Neural cell (in vitro differentiated cells): ENCODE data around the gene POLN. TPM values are rescaled to one million over a fixed set of nuclear protein-coding genes. Genes with fewer than 3 reads are reported as not detected.

ENCODE experiments used
- H2AFZ ChIP-seq: fragments of 200-600, 300-800 bp; sonication (generic), shearing (Covaris generic); 2 replicates; pipeline ENCODE4 v1.6.0; 2014; ENCODE audit warnings: low read depth, mild to moderate bottlenecking, antibody characterized with exemption, low read length, moderate library complexity
- H3F3A ChIP-seq: fragments of 200-600 bp; shearing (Covaris generic); 2 replicates; pipeline ENCODE4 v1.6.1; 2016; ENCODE audit warnings: mild to moderate bottlenecking, moderate library complexity, mixed read lengths, antibody characterized with exemption, low read length; ENCODE audit not compliant: insufficient read depth, poor library complexity, severe bottlenecking
- H3K27ac ChIP-seq: fragments of 200-600, 300-800 bp; sonication (generic), shearing (Covaris generic); 2 replicates; pipeline ENCODE4 v1.5.1; 2014; ENCODE audit warnings: mild to moderate bottlenecking, low read length, moderate library complexity
- H3K27me3 ChIP-seq: fragments of 300-800, 200-600 bp; sonication (generic), shearing (Covaris generic); 2 replicates; pipeline ENCODE4 v1.6.0; 2014; ENCODE audit warnings: mild to moderate bottlenecking, low read depth, low read length, moderate library complexity; ENCODE audit not compliant: insufficient read depth
- H3K36me3 ChIP-seq: fragments of 300-800, 200-600 bp; sonication (generic), shearing (Covaris generic); 2 replicates; pipeline ENCODE4 v1.5.1; 2014; ENCODE audit warnings: mild to moderate bottlenecking, antibody characterized with exemption, low read length, moderate library complexity; ENCODE audit not compliant: insufficient read depth
- H3K4me2 ChIP-seq: fragments of 300-800, 200-600 bp; sonication (generic), shearing (Covaris generic); 2 replicates; pipeline ENCODE4 v1.6.0; 2014; ENCODE audit warnings: mild to moderate bottlenecking, low read length
- H3K4me3 ChIP-seq: fragments of 300-800, 200-600 bp; sonication (generic), shearing (Covaris generic); 2 replicates; pipeline ENCODE4 v1.5.1; 2014; ENCODE audit warnings: mild to moderate bottlenecking, low read length, moderate library complexity
- H3K79me2 ChIP-seq: fragments of 200-600 bp; shearing (Covaris generic); replicated peaks from 2 replicates; pipeline ENCODE4 v1.6.0; 2014; ENCODE audit warnings: mild to moderate bottlenecking, low read length, moderate library complexity; ENCODE audit not compliant: insufficient read depth
- H3K9ac ChIP-seq: fragments of 300-800, 200-600 bp; sonication (generic), shearing (Covaris generic); 2 replicates; pipeline ENCODE4 v1.6.1; 2016; ENCODE audit warnings: mild to moderate bottlenecking, low read length, mixed read lengths
- H3K9me2 ChIP-seq: fragments of 200-600 bp; shearing (Covaris generic); 2 replicates; pipeline ENCODE4 v1.6.1; 2016; ENCODE audit warnings: mild to moderate bottlenecking, low read length, mixed read lengths; ENCODE audit not compliant: insufficient read depth
- H3K9me3 ChIP-seq: fragments of 200-600, 300-800 bp; sonication (generic), shearing (Covaris generic); 2 replicates; pipeline ENCODE4 v1.6.1; 2016; ENCODE audit warnings: mild to moderate bottlenecking, mixed run types, low read length, moderate library complexity, mixed read lengths
- H4K20me1 ChIP-seq: fragments of 200-600 bp; shearing (Covaris generic); 2 replicates; pipeline ENCODE4 v1.6.1; 2016; ENCODE audit warnings: mild to moderate bottlenecking, mixed run types; ENCODE audit not compliant: insufficient read depth
- EP300 ChIP-seq: fragments of 450-650 bp; conservative IDR thresholded peaks from 2 replicates; pipeline ENCODE4 v1.6.1; 2014; ENCODE audit warnings: antibody characterized with exemption, mild to moderate bottlenecking, moderate library complexity; ENCODE audit not compliant: poor library complexity, severe bottlenecking
- EZH2 ChIP-seq: fragments of 200-600, 300-800 bp; shearing (Covaris generic), sonication (generic); IDR thresholded peaks from 2 replicates; pipeline ENCODE4 v1.6.1; 2014; ENCODE audit warnings: antibody characterized with exemption, low read length, borderline replicate concordance, mild to moderate bottlenecking; ENCODE audit not compliant: insufficient read depth, poor library complexity, severe bottlenecking
- MXI1 ChIP-seq: fragments of 450-650 bp; conservative IDR thresholded peaks from 2 replicates; pipeline ENCODE4 v1.6.1; 2014; ENCODE audit warnings: antibody characterized with exemption, mild to moderate bottlenecking; ENCODE audit not compliant: poor library complexity, severe bottlenecking
- POLR2AphosphoS5 ChIP-seq: IDR thresholded peaks from 2 replicates; pipeline ENCODE4 v1.6.1; 2012
- RAD21 ChIP-seq: fragments of 450-650 bp; conservative IDR thresholded peaks from 2 replicates; pipeline ENCODE4 v1.6.1; 2014; ENCODE audit warnings: antibody characterized with exemption, mild to moderate bottlenecking, moderate library complexity
- SMC3 ChIP-seq: fragments of 450-650 bp; conservative IDR thresholded peaks from 2 replicates; pipeline ENCODE4 v1.6.1; 2014; ENCODE audit warnings: antibody characterized with exemption, mild to moderate bottlenecking, moderate library complexity; ENCODE audit not compliant: poor library complexity
- TAF1 ChIP-seq: IDR thresholded peaks from 2 replicates; pipeline ENCODE4 v1.6.1; 2012; ENCODE audit warnings: low read depth
- polyA plus RNA-seq: library from polyadenylated mRNA; depleted of rRNA; stranded (reverse); fragments of >200 nt; gene quantifications from 2 replicates; pipeline ENCODE4 v1.2.3, GENCODE V29; 2014
- TF ChIP-seq, protein P1 (sequence below): IDR thresholded peaks from 2 replicates; pipeline ENCODE4 v1.6.1; 2012; ENCODE audit warnings: borderline replicate concordance
- TF ChIP-seq, protein P2 (sequence below): fragments of 450-650 bp; IDR thresholded peaks from 2 replicates; pipeline ENCODE4 v1.5.1; 2014; ENCODE audit warnings: antibody characterized with exemption, mild to moderate bottlenecking, moderate library complexity; ENCODE audit not compliant: poor library complexity, severe bottlenecking

POLN gene
- polyA plus RNA-seq, 1 donor from 2014 or later, result 1.1 TPM

DNA sequence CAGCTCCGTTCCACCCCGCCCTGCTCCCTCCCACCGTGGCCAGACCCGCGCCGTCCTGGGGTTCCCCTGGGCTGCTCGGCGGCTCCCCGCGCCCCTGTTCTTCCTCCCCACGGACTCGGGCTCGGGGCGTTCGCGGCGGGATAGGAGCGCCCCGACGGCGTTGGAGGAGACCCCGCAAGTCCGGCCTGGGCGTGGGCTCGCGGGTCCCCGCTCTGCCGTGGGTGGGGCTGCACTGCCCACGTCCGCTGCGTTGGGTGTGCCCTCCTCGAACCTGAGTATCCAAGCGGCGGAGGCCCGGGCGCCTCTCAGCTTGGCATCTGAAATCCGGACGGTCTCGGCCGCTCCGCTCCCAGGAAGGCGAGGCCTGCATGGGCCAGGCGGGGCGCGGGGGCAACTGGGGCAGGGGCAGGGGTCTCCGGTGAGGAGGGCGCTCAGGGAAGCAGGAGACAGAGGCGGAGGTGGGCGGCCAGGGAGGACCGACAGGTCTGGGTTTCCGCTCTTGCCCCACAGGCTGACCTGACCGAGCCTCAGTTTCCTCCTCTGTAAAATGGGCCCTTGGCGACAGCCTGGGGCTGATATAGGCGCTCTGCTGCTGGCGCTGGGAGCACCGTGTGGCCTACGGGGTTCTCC, 194.8 kb downstream of the POLN start:
- Histone ChIP-seq H3K9me3 (no peaks in the 10 kb centered on the region), H3F3A (no peaks in the 10 kb centered on the region), H3K9me2 (no peaks in the 10 kb centered on the region), H4K20me1 (no peaks in the 10 kb centered on the region), H3K36me3 (no peaks in the 10 kb centered on the region), H3K27me3 (no peaks in the 10 kb centered on the region), H3K79me2 (peaks cover 12% of the 10 kb centered on the region), H3K4me3 (no peak overlapping the region), H3K4me2 (no peak overlapping the region), H3K9ac (no peak overlapping the region), H3K27ac (no peak overlapping the region), H2AFZ (no peak overlapping the region)
- TF ChIP-seq, protein P1, sequence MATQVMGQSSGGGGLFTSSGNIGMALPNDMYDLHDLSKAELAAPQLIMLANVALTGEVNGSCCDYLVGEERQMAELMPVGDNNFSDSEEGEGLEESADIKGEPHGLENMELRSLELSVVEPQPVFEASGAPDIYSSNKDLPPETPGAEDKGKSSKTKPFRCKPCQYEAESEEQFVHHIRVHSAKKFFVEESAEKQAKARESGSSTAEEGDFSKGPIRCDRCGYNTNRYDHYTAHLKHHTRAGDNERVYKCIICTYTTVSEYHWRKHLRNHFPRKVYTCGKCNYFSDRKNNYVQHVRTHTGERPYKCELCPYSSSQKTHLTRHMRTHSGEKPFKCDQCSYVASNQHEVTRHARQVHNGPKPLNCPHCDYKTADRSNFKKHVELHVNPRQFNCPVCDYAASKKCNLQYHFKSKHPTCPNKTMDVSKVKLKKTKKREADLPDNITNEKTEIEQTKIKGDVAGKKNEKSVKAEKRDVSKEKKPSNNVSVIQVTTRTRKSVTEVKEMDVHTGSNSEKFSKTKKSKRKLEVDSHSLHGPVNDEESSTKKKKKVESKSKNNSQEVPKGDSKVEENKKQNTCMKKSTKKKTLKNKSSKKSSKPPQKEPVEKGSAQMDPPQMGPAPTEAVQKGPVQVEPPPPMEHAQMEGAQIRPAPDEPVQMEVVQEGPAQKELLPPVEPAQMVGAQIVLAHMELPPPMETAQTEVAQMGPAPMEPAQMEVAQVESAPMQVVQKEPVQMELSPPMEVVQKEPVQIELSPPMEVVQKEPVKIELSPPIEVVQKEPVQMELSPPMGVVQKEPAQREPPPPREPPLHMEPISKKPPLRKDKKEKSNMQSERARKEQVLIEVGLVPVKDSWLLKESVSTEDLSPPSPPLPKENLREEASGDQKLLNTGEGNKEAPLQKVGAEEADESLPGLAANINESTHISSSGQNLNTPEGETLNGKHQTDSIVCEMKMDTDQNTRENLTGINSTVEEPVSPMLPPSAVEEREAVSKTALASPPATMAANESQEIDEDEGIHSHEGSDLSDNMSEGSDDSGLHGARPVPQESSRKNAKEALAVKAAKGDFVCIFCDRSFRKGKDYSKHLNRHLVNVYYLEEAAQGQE, result no peak
- TF ChIP-seq, protein P2, sequence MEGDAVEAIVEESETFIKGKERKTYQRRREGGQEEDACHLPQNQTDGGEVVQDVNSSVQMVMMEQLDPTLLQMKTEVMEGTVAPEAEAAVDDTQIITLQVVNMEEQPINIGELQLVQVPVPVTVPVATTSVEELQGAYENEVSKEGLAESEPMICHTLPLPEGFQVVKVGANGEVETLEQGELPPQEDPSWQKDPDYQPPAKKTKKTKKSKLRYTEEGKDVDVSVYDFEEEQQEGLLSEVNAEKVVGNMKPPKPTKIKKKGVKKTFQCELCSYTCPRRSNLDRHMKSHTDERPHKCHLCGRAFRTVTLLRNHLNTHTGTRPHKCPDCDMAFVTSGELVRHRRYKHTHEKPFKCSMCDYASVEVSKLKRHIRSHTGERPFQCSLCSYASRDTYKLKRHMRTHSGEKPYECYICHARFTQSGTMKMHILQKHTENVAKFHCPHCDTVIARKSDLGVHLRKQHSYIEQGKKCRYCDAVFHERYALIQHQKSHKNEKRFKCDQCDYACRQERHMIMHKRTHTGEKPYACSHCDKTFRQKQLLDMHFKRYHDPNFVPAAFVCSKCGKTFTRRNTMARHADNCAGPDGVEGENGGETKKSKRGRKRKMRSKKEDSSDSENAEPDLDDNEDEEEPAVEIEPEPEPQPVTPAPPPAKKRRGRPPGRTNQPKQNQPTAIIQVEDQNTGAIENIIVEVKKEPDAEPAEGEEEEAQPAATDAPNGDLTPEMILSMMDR, result no peak
- TF ChIP-seq MXI1 (no peak), EP300 (no peak), SMC3 (no peak), TAF1 (no peak), EZH2 (no peak), RAD21 (no peak), POLR2AphosphoS5 (no peak)

DNA sequence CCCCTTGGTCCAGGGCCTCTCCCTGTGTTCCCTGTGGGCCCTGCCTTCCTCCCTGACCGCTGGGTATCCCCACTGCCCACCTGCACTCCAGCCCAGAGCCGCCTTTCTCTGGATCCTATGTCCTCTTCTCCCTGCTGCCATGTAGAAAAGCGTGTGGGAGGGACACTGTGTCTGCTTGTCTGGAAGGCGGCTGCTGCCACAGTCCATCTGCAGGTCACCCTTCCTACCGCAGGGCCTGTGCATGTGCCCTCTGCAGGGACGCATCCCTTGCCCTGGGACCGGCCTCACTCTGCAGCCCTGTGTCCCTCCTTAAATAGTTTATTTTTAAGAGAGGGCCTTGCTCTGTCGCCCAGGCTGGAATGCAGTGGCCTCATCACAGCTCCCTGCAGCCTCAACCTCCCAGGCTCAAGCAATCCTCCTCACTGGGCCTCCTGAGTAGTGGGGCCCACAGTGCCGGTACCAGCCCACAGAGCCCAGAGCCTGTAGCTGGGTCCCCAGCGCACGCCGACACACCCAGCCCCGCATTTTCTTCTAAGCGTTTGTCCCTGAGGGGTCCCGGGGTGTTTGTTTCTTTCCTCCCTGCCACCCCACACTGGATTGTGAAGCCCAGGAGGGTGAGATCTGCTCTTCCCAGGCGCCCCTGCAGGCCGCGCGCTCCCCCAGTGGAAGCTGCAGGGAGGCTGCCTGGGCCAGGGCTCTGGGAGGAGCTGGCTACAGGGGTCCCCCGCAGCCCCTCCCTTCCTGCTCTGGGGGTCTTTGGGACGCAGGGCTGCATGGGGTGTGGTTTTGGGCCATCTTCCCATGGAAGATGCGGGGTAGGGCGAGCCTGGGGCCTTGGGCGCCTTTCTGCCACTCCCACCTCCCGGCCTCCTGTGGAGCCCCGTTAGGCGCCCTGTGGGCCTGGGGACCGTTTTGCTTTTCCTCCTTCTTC, 195.6 kb downstream of the POLN start:
- TF ChIP-seq SMC3 (no peak), EZH2 (no peak), MXI1 (no peak), RAD21 (no peak)
- TF ChIP-seq, protein P2, result no peak
- Histone ChIP-seq H4K20me1 (no peaks in the 10 kb centered on the region), H3K4me2 (no peak overlapping the region), H3K79me2 (peaks cover 12% of the 10 kb centered on the region), H3K9me3 (no peaks in the 10 kb centered on the region), H3K4me3 (no peak overlapping the region), H3F3A (no peaks in the 10 kb centered on the region), H3K9ac (no peak overlapping the region), H3K27me3 (peaks cover under 1% of the 10 kb centered on the region), H3K9me2 (no peaks in the 10 kb centered on the region), H2AFZ (no peak overlapping the region), H3K27ac (no peak overlapping the region), H3K36me3 (no peaks in the 10 kb centered on the region)
